OCI-LY1 (cell line): ENCODE measurements around the gene MOB2.

ENCODE experiments used
- H2AFZ ChIP-seq: fragments of 200-600 bp; sonication (generic), shearing (Covaris generic); 2 replicates; pipeline ENCODE4 v1.6.0; 2014; ENCODE audit warnings: antibody characterized with exemption, mild to moderate bottlenecking, low read length
- H3F3A ChIP-seq: fragments of 200-600 bp; sonication (generic), shearing (Covaris generic); 2 replicates; pipeline ENCODE4 v1.6.0; 2014; ENCODE audit warnings: mild to moderate bottlenecking, antibody characterized with exemption, low read length, moderate library complexity; ENCODE audit not compliant: insufficient read depth
- H3K27ac ChIP-seq: fragments of 200-600 bp; sonication (generic); 2 replicates; pipeline ENCODE4 v1.5.1; 2014; ENCODE audit warnings: low read length, mixed run types, mild to moderate bottlenecking, low read depth; ENCODE audit not compliant: poor library complexity, severe bottlenecking
- H3K27me3 ChIP-seq: fragments of 200-600 bp; sonication (generic); 2 replicates; pipeline ENCODE4 v1.6.0; 2014; ENCODE audit warnings: antibody characterized with exemption, mild to moderate bottlenecking, low read length, moderate library complexity; ENCODE audit not compliant: insufficient read depth
- H3K36me3 ChIP-seq: fragments of 200-600 bp; sonication (generic); 2 replicates; pipeline ENCODE4 v1.6.1; 2014; ENCODE audit warnings: mild to moderate bottlenecking, antibody characterized with exemption, low read length, moderate library complexity, mixed read lengths; ENCODE audit not compliant: insufficient read depth
- H3K4me1 ChIP-seq: fragments of 200-600 bp; sonication (generic); 2 replicates; pipeline ENCODE4 v1.5.1; 2014; ENCODE audit warnings: mild to moderate bottlenecking, low read length, moderate library complexity; ENCODE audit not compliant: insufficient read depth, severe bottlenecking
- H3K4me2 ChIP-seq: fragments of 200-600 bp; sonication (generic), shearing (Covaris generic); 2 replicates; pipeline ENCODE4 v1.6.1; 2014; ENCODE audit warnings: low read length
- H3K4me3 ChIP-seq: fragments of 200-600 bp; sonication (generic); 2 replicates; pipeline ENCODE4 v1.5.1; 2014; ENCODE audit warnings: low read length, low read depth, mild to moderate bottlenecking, mixed read lengths; ENCODE audit not compliant: poor library complexity, severe bottlenecking
- H3K79me2 ChIP-seq: fragments of 200-600 bp; shearing (Covaris generic); 2 replicates; pipeline ENCODE4 v1.6.1; 2016; ENCODE audit warnings: mixed run types, low read length, mixed read lengths; ENCODE audit not compliant: insufficient read depth
- H3K9ac ChIP-seq: fragments of 200-600 bp; sonication (generic), shearing (Covaris generic); 2 replicates; pipeline ENCODE4 v1.6.1; 2014; ENCODE audit warnings: mild to moderate bottlenecking, low read length, mixed read lengths
- H3K9me2 ChIP-seq: fragments of 200-600 bp; sonication (generic), shearing (Covaris generic); 2 replicates; pipeline ENCODE4 v1.6.1; 2014; ENCODE audit warnings: low read depth, mild to moderate bottlenecking, low read length, mixed read lengths
- H3K9me3 ChIP-seq: fragments of 200-600 bp; shearing (Covaris generic); 2 replicates; pipeline ENCODE4 v1.6.1; 2014; ENCODE audit warnings: low read length, mixed read lengths
- H4K20me1 ChIP-seq: fragments of 200-600 bp; sonication (generic), shearing (Covaris generic); 2 replicates; pipeline ENCODE4 v1.6.0; 2016; ENCODE audit warnings: mild to moderate bottlenecking, low read length; ENCODE audit not compliant: insufficient read depth
- CTCF ChIP-seq: fragments of 200-600 bp; sonication (generic), shearing (Covaris generic); IDR thresholded peaks from 2 replicates; pipeline ENCODE4 v1.5.1; 2017; ENCODE audit warnings: mild to moderate bottlenecking, antibody characterized with exemption, low read length, moderate library complexity, mixed read lengths
- EZH2 ChIP-seq: fragments of 200-600 bp; sonication (generic), shearing (Covaris generic); IDR thresholded peaks from 2 replicates; pipeline ENCODE4 v1.8.0; 2017; ENCODE audit warnings: borderline replicate concordance, mixed run types, mild to moderate bottlenecking, antibody characterized with exemption, low read length, moderate library complexity, mixed read lengths

Gene MOB2

DNA sequence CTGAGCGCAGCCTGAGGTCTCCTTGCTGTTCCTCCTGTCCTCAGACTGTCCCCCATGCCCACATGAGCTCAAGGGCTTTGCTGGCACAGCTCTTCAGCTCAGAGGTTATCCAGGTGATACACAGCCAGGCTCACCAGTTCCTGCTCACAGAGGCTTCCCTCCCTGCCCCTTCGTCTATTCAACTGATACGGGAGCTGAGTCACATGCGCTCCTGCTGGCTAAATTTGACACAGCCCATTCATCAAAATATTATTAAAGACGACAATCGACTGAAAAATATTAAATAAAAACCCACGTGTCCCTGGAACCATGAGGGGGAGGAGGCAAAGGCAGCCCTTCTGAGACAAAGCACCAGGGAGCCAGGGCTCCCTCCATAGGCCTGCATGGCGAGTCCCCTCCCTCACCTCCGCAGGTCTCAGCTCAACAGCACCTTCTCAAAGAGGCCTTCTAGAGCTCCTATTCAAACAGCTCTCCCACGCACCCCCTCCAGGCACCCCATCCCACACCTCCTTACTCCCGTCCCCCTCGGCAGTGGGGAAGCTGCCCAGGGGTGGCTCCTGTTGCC is 45.0 kb upstream of the MOB2 start:
- H3K4me3 ChIP-seq: no peak overlapping the region
- no peak overlapping the region for H3K9ac ChIP-seq
- no peaks in the 10 kb centered on the region for H3F3A ChIP-seq
- peaks cover 3% of the 10 kb centered on the region; the same call in 1 of the 2 replicates for H3K36me3 ChIP-seq
- no peaks in the 10 kb centered on the region for H3K4me1 ChIP-seq
- H2AFZ ChIP-seq: no peak overlapping the region
- H3K27ac ChIP-seq: no peak overlapping the region
- TF ChIP-seq CTCF (no peak), EZH2 (no peak)
- H3K9me3 ChIP-seq: no peaks in the 10 kb centered on the region
- H3K4me2 ChIP-seq: no peak overlapping the region
- no peaks in the 10 kb centered on the region for H3K9me2 ChIP-seq
- H3K79me2 ChIP-seq: no peaks in the 10 kb centered on the region
- H4K20me1 ChIP-seq: no peaks in the 10 kb centered on the region
- H3K27me3 ChIP-seq: no peaks in the 10 kb centered on the region

GRCh38 chr11:1530686-1531448 is 44.3 kb upstream of the MOB2 start:
- no peak overlapping the region for H2AFZ ChIP-seq
- H4K20me1 ChIP-seq: no peaks in the 10 kb centered on the region
- TF ChIP-seq CTCF: no peak
- TF ChIP-seq EZH2: no peak
- no peaks in the 10 kb centered on the region for H3K27me3 ChIP-seq
- H3K4me1 ChIP-seq: no peaks in the 10 kb centered on the region
- no peak overlapping the region for H3K27ac ChIP-seq
- no peaks in the 10 kb centered on the region for H3F3A ChIP-seq
- no peak overlapping the region for H3K9ac ChIP-seq
- no peaks in the 10 kb centered on the region for H3K9me3 ChIP-seq
- peaks cover 3% of the 10 kb centered on the region; the same call in 1 of the 2 replicates for H3K36me3 ChIP-seq
- H3K4me3 ChIP-seq: no peak overlapping the region
- no peak overlapping the region for H3K4me2 ChIP-seq
- no peaks in the 10 kb centered on the region for H3K79me2 ChIP-seq
- no peaks in the 10 kb centered on the region for H3K9me2 ChIP-seq

DNA sequence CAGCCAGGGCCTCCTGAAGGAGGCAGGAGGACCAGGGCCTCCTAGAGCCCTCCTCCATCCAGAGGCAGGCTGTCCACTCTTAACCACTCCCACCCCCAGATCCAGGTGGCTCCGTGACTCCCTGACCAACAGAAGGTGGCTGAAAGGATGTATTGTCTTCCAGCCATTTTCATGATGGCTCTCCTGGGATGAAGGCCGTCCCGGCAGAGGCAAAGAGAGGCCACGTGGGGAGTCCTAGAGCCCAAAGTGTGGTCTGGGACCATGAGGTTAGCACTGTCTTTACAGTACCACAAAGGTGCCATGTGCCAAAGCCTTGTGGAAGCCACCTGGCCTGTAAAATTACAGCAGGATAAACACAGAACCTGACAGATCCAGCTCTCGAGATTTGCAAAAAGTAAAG is 43.2 kb upstream of the MOB2 start:
- no peak overlapping the region for H3K4me2 ChIP-seq
- no peak overlapping the region for H3K9ac ChIP-seq
- H3K4me1 ChIP-seq: no peaks in the 10 kb centered on the region
- TF ChIP-seq CTCF: no peak
- no peak for TF ChIP-seq EZH2
- H3K27me3 ChIP-seq: no peaks in the 10 kb centered on the region
- no peaks in the 10 kb centered on the region for H3K9me3 ChIP-seq
- H3F3A ChIP-seq: no peaks in the 10 kb centered on the region
- H3K27ac ChIP-seq: no peak overlapping the region
- no peak overlapping the region for H3K4me3 ChIP-seq
- no peaks in the 10 kb centered on the region for H3K9me2 ChIP-seq
- no peak overlapping the region for H2AFZ ChIP-seq
- no peaks in the 10 kb centered on the region for H4K20me1 ChIP-seq
- peaks cover 3% of the 10 kb centered on the region; the same call in 1 of the 2 replicates for H3K36me3 ChIP-seq
- no peaks in the 10 kb centered on the region for H3K79me2 ChIP-seq
